ENCODE results near the gene NPAS3.

Gene NPAS3

GRCh38 chr14:33734387-33734786 lies 795.7 kb downstream of the NPAS3 start:
- H2AFZ ChIP-seq (ENCODE audit: low read length), result no peak overlapping the region
- peak overlapping the region; percentile 20 for H3K4me3 ChIP-seq (ENCODE audit: low read length, poor library complexity, severe bottlenecking)
- H3F3A ChIP-seq (ENCODE audit: low read depth), result no peaks in the 10 kb centered on the region
- H3K4me2 ChIP-seq (ENCODE audit: low read depth, low read length, poor library complexity, severe bottlenecking), result peak overlapping the region; percentile 54
- no peak overlapping the region for H3K9ac ChIP-seq (ENCODE audit: low read depth, low read length, poor library complexity, severe bottlenecking)
- TF ChIP-seq CTCF (conservative IDR thresholded peaks at IDR 0.05; ENCODE audit: low read length), result no peak
- TF ChIP-seq EZH2phosphoT487 (IDR thresholded peaks at IDR 0.05; ENCODE audit: borderline replicate concordance), result no peak
- H3K9me2 ChIP-seq (replicated peaks; ENCODE audit: low read depth, low read length), result no peaks in the 10 kb centered on the region
- H3K36me3 ChIP-seq (ENCODE audit: insufficient read depth, low read length), result no peaks in the 10 kb centered on the region
- peaks cover 4% of the 10 kb centered on the region for H3K4me1 ChIP-seq (ENCODE audit: insufficient read depth, low read length, poor library complexity, severe bottlenecking)
- H3K27me3 ChIP-seq (ENCODE audit: insufficient read depth, low read length, poor library complexity, severe bottlenecking), result no peaks in the 10 kb centered on the region
- H3K79me2 ChIP-seq (ENCODE audit: insufficient read depth, low read length), result no peaks in the 10 kb centered on the region
- no peaks in the 10 kb centered on the region for H4K20me1 ChIP-seq (ENCODE audit: insufficient read depth, low read length, poor library complexity, severe bottlenecking)
- H3K9me3 ChIP-seq (ENCODE audit: insufficient read depth, low read depth, low read length), result no peaks in the 10 kb centered on the region

GRCh38 chr14:33736299-33736825 lies 797.7 kb downstream of the NPAS3 start:
- H3K9me2 ChIP-seq (replicated peaks; ENCODE audit: low read depth, low read length), result no peaks in the 10 kb centered on the region
- no peak overlapping the region for H3K9ac ChIP-seq (ENCODE audit: low read depth, low read length, poor library complexity, severe bottlenecking)
- H2AFZ ChIP-seq (ENCODE audit: low read length), result no peak overlapping the region
- H3K9me3 ChIP-seq (ENCODE audit: insufficient read depth, low read depth, low read length), result no peaks in the 10 kb centered on the region
- peaks cover 4% of the 10 kb centered on the region for H3K4me1 ChIP-seq (ENCODE audit: insufficient read depth, low read length, poor library complexity, severe bottlenecking)
- H3K36me3 ChIP-seq (ENCODE audit: insufficient read depth, low read length), result no peaks in the 10 kb centered on the region
- no peaks in the 10 kb centered on the region for H3F3A ChIP-seq (ENCODE audit: low read depth)
- no peaks in the 10 kb centered on the region for H3K27me3 ChIP-seq (ENCODE audit: insufficient read depth, low read length, poor library complexity, severe bottlenecking)
- H3K4me3 ChIP-seq (ENCODE audit: low read length, poor library complexity, severe bottlenecking), result no peak overlapping the region
- no peaks in the 10 kb centered on the region for H4K20me1 ChIP-seq (ENCODE audit: insufficient read depth, low read length, poor library complexity, severe bottlenecking)
- no peaks in the 10 kb centered on the region for H3K79me2 ChIP-seq (ENCODE audit: insufficient read depth, low read length)
- H3K4me2 ChIP-seq (ENCODE audit: low read depth, low read length, poor library complexity, severe bottlenecking), result no peak overlapping the region
- TF ChIP-seq EZH2phosphoT487 (IDR thresholded peaks at IDR 0.05; ENCODE audit: borderline replicate concordance) (no peak), CTCF (conservative IDR thresholded peaks at IDR 0.05; ENCODE audit: low read length) (no peak)

GRCh38 chr14:33736979-33737378 lies 798.3 kb downstream of the NPAS3 start:
- Histone ChIP-seq H3K27me3 (ENCODE audit: insufficient read depth, low read length, poor library complexity, severe bottlenecking) (no peaks in the 10 kb centered on the region), H4K20me1 (ENCODE audit: insufficient read depth, low read length, poor library complexity, severe bottlenecking) (no peaks in the 10 kb centered on the region), H3K36me3 (ENCODE audit: insufficient read depth, low read length) (no peaks in the 10 kb centered on the region), H2AFZ (ENCODE audit: low read length) (no peak overlapping the region), H3K4me1 (ENCODE audit: insufficient read depth, low read length, poor library complexity, severe bottlenecking) (peaks cover 4% of the 10 kb centered on the region), H3K4me3 (ENCODE audit: low read length, poor library complexity, severe bottlenecking) (no peak overlapping the region), H3K9ac (ENCODE audit: low read depth, low read length, poor library complexity, severe bottlenecking) (no peak overlapping the region), H3K9me3 (ENCODE audit: insufficient read depth, low read depth, low read length) (no peaks in the 10 kb centered on the region), H3K79me2 (ENCODE audit: insufficient read depth, low read length) (no peaks in the 10 kb centered on the region), H3F3A (ENCODE audit: low read depth) (no peaks in the 10 kb centered on the region), H3K4me2 (ENCODE audit: low read depth, low read length, poor library complexity, severe bottlenecking) (no peak overlapping the region), H3K9me2 (replicated peaks; ENCODE audit: low read depth, low read length) (no peaks in the 10 kb centered on the region)
- TF ChIP-seq EZH2phosphoT487 (IDR thresholded peaks at IDR 0.05; ENCODE audit: borderline replicate concordance), result no peak
- TF ChIP-seq CTCF (conservative IDR thresholded peaks at IDR 0.05; ENCODE audit: low read length), result no peak

All from Loucy (cell line).